ENCODE results near the gene ALDH4A1.

ALDH4A1 gene

DNA sequence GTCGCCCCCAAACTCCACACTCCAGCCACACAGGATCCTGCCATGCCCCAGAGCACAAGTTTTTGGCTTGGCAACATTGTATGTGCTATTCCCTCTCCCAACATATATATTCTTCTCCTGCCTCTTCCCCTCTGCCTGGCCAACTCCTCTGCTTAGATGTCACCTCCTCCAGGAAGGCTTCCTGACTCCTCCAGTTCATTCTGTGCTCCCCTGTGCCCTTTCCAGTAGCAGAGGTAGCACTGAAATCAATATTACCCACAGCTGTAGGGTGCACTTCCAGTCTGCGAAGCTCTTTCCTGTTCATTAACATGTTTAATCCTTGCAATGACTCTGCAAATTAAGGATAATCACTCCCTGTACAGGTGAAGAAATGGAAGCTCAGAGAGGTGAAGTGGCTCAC is 21.2 kb downstream of the ALDH4A1 start:
- no peak overlapping the region for H3K4me2 ChIP-seq (ENCODE audit: low read length)
- no peaks in the 10 kb centered on the region for H3K27me3 ChIP-seq (ENCODE audit: insufficient read depth, low read length)
- no peaks in the 10 kb centered on the region for H3K79me1 ChIP-seq (ENCODE audit: low read length)
- H3K9ac ChIP-seq (ENCODE audit: low read length), result no peak overlapping the region
- WGBS (ENCODE audit: extremely low coverage, insufficient coverage, insufficient read length), result no CpG with 5 or more reads among the region's 2 CpGs
- no peak overlapping the region for H2BK12ac ChIP-seq (ENCODE audit: low read length)
- no peak overlapping the region for H2AK5ac ChIP-seq (ENCODE audit: low read length)
- no peak overlapping the region for H4K12ac ChIP-seq (ENCODE audit: low read depth, low read length)
- no peak for DNase-seq
- peaks cover 0 to 4% of the 10 kb centered on the region in 2 experiments for H3K4me1 ChIP-seq (ENCODE audit: control insufficient read depth in 1 of 2, insufficient read depth in 2 of 2, low read length in 2 of 2)
- no peak overlapping the region for H3K27ac ChIP-seq (ENCODE audit: low read depth, low read length)
- peaks cover 2% of the 10 kb centered on the region for H3K9me3 ChIP-seq (ENCODE audit: insufficient read depth, low read depth, low read length)
- no peak overlapping the region for H2BK120ac ChIP-seq (ENCODE audit: insufficient read depth, low read length, poor library complexity)
- no peak overlapping the region for H2BK5ac ChIP-seq (ENCODE audit: low read depth, low read length, poor library complexity)
- no peak overlapping the region for H3K18ac ChIP-seq (ENCODE audit: low read length)
- no peak overlapping the region for H4K91ac ChIP-seq (ENCODE audit: low read depth, low read length)
- no peak overlapping the region for H4K8ac ChIP-seq (ENCODE audit: low read depth, low read length)
- no peak overlapping the region for H3K23ac ChIP-seq (ENCODE audit: low read length)
- H3K4me3 ChIP-seq (ENCODE audit: low read depth, low read length), result no peak overlapping the region
- no peak overlapping the region for H2AFZ ChIP-seq (ENCODE audit: insufficient read depth, low read length, poor library complexity)
- H3K4ac ChIP-seq (ENCODE audit: low read depth, low read length), result no peak overlapping the region
- no peaks in the 10 kb centered on the region for H3K79me2 ChIP-seq (ENCODE audit: control insufficient read depth, insufficient read depth, low read length, poor library complexity)
- peaks cover 66 to 67% of the 10 kb centered on the region in 2 experiments for H3K36me3 ChIP-seq (ENCODE audit: control insufficient read depth in 1 of 2, insufficient read depth in 2 of 2, low read length in 2 of 2)
- no peak overlapping the region for H3K14ac ChIP-seq (ENCODE audit: low read length)

DNA sequence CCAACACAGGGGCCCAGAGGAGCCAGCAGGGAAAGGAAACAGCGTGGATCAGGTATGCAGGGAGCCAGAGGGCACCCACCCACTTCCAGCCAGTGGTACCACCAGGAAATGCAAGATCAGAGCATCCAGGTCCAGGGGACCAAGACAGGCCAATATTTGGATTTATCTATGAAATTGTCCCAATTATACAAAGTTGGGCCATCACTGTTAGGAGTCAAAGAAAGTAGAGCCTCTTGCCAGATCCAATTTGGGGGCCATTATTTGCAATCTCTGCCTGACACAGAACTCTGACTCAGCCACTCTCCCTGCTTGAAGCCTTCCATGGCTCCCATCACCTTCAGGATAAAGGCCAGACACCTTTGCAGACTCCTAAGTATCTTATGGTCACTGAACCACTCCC is 21.8 kb downstream of the ALDH4A1 start:
- no peak overlapping the region for H3K27ac ChIP-seq (ENCODE audit: low read depth, low read length)
- H3K23ac ChIP-seq (ENCODE audit: low read length), result no peak overlapping the region
- no peak for DNase-seq
- no peak overlapping the region for H3K18ac ChIP-seq (ENCODE audit: low read length)
- no peak overlapping the region for H3K4me2 ChIP-seq (ENCODE audit: low read length)
- no peak overlapping the region for H2BK120ac ChIP-seq (ENCODE audit: insufficient read depth, low read length, poor library complexity)
- no peak overlapping the region for H2AK5ac ChIP-seq (ENCODE audit: low read length)
- no peak overlapping the region for H3K4ac ChIP-seq (ENCODE audit: low read depth, low read length)
- WGBS (ENCODE audit: extremely low coverage, insufficient coverage, insufficient read length), result no CpG with 5 or more reads among the region's 1 CpG
- no peak overlapping the region for H4K91ac ChIP-seq (ENCODE audit: low read depth, low read length)
- H3K27me3 ChIP-seq (ENCODE audit: insufficient read depth, low read length), result no peaks in the 10 kb centered on the region
- no peak overlapping the region for H2BK5ac ChIP-seq (ENCODE audit: low read depth, low read length, poor library complexity)
- H4K12ac ChIP-seq (ENCODE audit: low read depth, low read length), result no peak overlapping the region
- no peak overlapping the region for H2AFZ ChIP-seq (ENCODE audit: insufficient read depth, low read length, poor library complexity)
- H3K9ac ChIP-seq (ENCODE audit: low read length), result no peak overlapping the region
- no peak overlapping the region for H2BK12ac ChIP-seq (ENCODE audit: low read length)
- H3K79me2 ChIP-seq (ENCODE audit: control insufficient read depth, insufficient read depth, low read length, poor library complexity), result no peaks in the 10 kb centered on the region
- no peak overlapping the region for H3K4me3 ChIP-seq (ENCODE audit: low read depth, low read length)
- H3K79me1 ChIP-seq (ENCODE audit: low read length), result no peaks in the 10 kb centered on the region
- no peak overlapping the region for H4K8ac ChIP-seq (ENCODE audit: low read depth, low read length)
- H3K14ac ChIP-seq (ENCODE audit: low read length), result no peak overlapping the region
- peaks cover 2% of the 10 kb centered on the region for H3K9me3 ChIP-seq (ENCODE audit: insufficient read depth, low read depth, low read length)
- peaks cover 66 to 71% of the 10 kb centered on the region in 2 experiments for H3K36me3 ChIP-seq (ENCODE audit: control insufficient read depth in 1 of 2, insufficient read depth in 2 of 2, low read length in 2 of 2)
- H3K4me1 ChIP-seq (ENCODE audit: control insufficient read depth in 1 of 2, insufficient read depth in 2 of 2, low read length in 2 of 2), result no peaks in the 10 kb centered on the region

DNA sequence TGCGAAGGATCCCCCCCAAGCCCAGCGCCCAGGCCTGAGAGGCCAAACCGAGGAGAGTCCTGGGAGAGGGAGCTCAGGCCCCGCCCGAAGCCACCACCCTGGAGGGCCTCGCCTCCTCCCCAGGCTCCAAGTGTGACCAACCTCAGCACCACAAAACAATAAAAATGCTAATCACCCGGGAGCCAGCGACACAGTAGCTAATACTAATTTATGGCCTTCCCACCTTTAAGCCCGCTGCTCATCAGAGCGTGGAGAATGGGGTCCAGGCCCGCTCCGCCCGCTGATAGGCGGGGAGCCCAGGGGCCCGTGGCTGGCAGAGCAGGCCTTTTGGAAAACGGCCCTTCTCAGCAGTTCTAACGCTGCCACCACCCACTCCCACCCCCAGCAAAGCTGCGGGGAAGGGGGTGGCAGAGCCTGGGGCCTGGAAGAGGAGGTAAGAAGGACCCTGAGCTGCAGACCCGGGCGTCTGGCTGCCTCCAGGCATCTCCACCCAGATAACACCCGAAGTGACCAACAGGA is 22.5 kb downstream of the ALDH4A1 start:
- no CpG with 5 or more reads among the region's 21 CpGs for WGBS (ENCODE audit: extremely low coverage, insufficient coverage, insufficient read length)

DNA sequence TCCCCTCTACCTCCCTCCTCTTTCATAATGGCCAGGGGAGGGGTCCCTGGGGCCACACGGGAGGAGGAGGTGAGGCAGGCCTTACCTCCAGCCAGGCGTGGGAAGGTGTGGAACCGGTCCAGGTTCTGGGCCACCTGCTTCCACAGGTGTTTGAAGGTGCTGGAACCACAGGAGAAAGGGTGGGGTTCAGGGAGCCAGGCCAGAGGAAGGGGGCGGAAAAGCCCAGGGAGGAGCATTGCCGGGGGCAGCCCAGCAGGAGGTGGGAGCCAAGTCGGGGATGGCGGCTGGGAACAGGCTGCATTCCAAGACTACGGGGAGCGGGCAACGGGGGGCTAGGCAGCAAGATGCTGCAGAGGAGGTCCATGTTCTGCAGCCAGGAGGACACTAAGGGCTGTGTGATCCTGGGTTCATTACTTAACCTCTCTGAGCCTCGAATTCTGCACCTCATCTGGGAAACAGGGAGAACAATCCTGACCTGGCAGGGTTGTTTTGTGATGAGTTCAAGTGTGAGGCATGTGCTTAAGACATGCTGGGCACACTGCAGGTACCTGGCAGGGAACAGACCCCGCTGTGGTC is 23.1 kb downstream of the ALDH4A1 start:
- Histone ChIP-seq H2BK120ac (ENCODE audit: insufficient read depth, low read length, poor library complexity) (no peak overlapping the region), H3K79me2 (ENCODE audit: control insufficient read depth, insufficient read depth, low read length, poor library complexity) (no peaks in the 10 kb centered on the region), H2BK5ac (ENCODE audit: low read depth, low read length, poor library complexity) (no peak overlapping the region), H3K14ac (ENCODE audit: low read length) (no peak overlapping the region), H3K36me3 (ENCODE audit: control insufficient read depth in 1 of 2, insufficient read depth in 2 of 2, low read length in 2 of 2) (peaks cover 66 to 74% of the 10 kb centered on the region in 2 experiments), H2AFZ (ENCODE audit: insufficient read depth, low read length, poor library complexity) (no peak overlapping the region), H3K27me3 (ENCODE audit: insufficient read depth, low read length) (no peaks in the 10 kb centered on the region), H4K91ac (ENCODE audit: low read depth, low read length) (no peak overlapping the region), H2BK12ac (ENCODE audit: low read length) (no peak overlapping the region), H3K9me3 (ENCODE audit: insufficient read depth, low read depth, low read length) (peaks cover 2% of the 10 kb centered on the region), H3K27ac (ENCODE audit: low read depth, low read length) (no peak overlapping the region), H3K4ac (ENCODE audit: low read depth, low read length) (no peak overlapping the region), H2AK5ac (ENCODE audit: low read length) (no peak overlapping the region), H3K23ac (ENCODE audit: low read length) (no peak overlapping the region), H3K4me2 (ENCODE audit: low read length) (no peak overlapping the region), H3K4me1 (ENCODE audit: control insufficient read depth in 1 of 2, insufficient read depth in 2 of 2, low read length in 2 of 2) (no peaks in the 10 kb centered on the region), H3K4me3 (ENCODE audit: low read depth, low read length) (no peak overlapping the region), H3K79me1 (ENCODE audit: low read length) (no peaks in the 10 kb centered on the region), H4K12ac (ENCODE audit: low read depth, low read length) (no peak overlapping the region), H3K18ac (ENCODE audit: low read length) (no peak overlapping the region), H3K9ac (ENCODE audit: low read length) (no peak overlapping the region), H4K8ac (ENCODE audit: low read depth, low read length) (no peak overlapping the region)
- WGBS (ENCODE audit: extremely low coverage, insufficient coverage, insufficient read length), result no CpG with 5 or more reads among the region's 12 CpGs
- no peak for DNase-seq

More for the DNA sequence above, 22.5 kb downstream of the ALDH4A1 start:
- H2BK5ac ChIP-seq (ENCODE audit: low read depth, low read length, poor library complexity), result no peak overlapping the region
- H3K27ac ChIP-seq (ENCODE audit: low read depth, low read length), result no peak overlapping the region
- no peak overlapping the region for H2AFZ ChIP-seq (ENCODE audit: insufficient read depth, low read length, poor library complexity)
- H3K4me2 ChIP-seq (ENCODE audit: low read length), result no peak overlapping the region
- no peaks in the 10 kb centered on the region for H3K79me1 ChIP-seq (ENCODE audit: low read length)
- no peak for DNase-seq
- no peak overlapping the region for H4K8ac ChIP-seq (ENCODE audit: low read depth, low read length)
- H3K79me2 ChIP-seq (ENCODE audit: control insufficient read depth, insufficient read depth, low read length, poor library complexity), result no peaks in the 10 kb centered on the region
- no peak overlapping the region for H2AK5ac ChIP-seq (ENCODE audit: low read length)
- no peak overlapping the region for H4K12ac ChIP-seq (ENCODE audit: low read depth, low read length)
- H4K91ac ChIP-seq (ENCODE audit: low read depth, low read length), result no peak overlapping the region
- H2BK12ac ChIP-seq (ENCODE audit: low read length), result no peak overlapping the region
- no peak overlapping the region for H3K18ac ChIP-seq (ENCODE audit: low read length)
- H3K4me1 ChIP-seq (ENCODE audit: control insufficient read depth in 1 of 2, insufficient read depth in 2 of 2, low read length in 2 of 2), result no peaks in the 10 kb centered on the region
- no peak overlapping the region for H3K4me3 ChIP-seq (ENCODE audit: low read depth, low read length)
- H3K23ac ChIP-seq (ENCODE audit: low read length), result no peak overlapping the region
- H3K4ac ChIP-seq (ENCODE audit: low read depth, low read length), result no peak overlapping the region
- no peaks in the 10 kb centered on the region for H3K27me3 ChIP-seq (ENCODE audit: insufficient read depth, low read length)
- no peak overlapping the region for H2BK120ac ChIP-seq (ENCODE audit: insufficient read depth, low read length, poor library complexity)
- no peak overlapping the region for H3K9ac ChIP-seq (ENCODE audit: low read length)
- peaks cover 64 to 71% of the 10 kb centered on the region in 2 experiments for H3K36me3 ChIP-seq (ENCODE audit: control insufficient read depth in 1 of 2, insufficient read depth in 2 of 2, low read length in 2 of 2)
- no peak overlapping the region for H3K14ac ChIP-seq (ENCODE audit: low read length)
- peaks cover 2% of the 10 kb centered on the region for H3K9me3 ChIP-seq (ENCODE audit: insufficient read depth, low read depth, low read length)
